HG03571 (cell line): Measurements from ENCODE around the gene ARFGEF2.
"Not testable (repeated sequence)": the region's sequence is repeated elsewhere in the genome, so short reads cannot be mapped to it uniquely, and the experiment has no call there.

Source experiments
- ATAC-seq: cut with Tn5 transposase; IDR thresholded peaks from one replicate; pipeline ENCODE4 v1.9.1; 2021; ENCODE audit not compliant: unreplicated experiment

The ARFGEF2 gene

GRCh38 chr20:48926821-48927220 is 5.3 kb downstream of the ARFGEF2 start:
- ATAC-seq, result no peak

GRCh38 chr20:48928832-48929725 is 7.6 kb downstream of the ARFGEF2 start:
- no peak for ATAC-seq

GRCh38 chr20:48930035-48930434 is 8.5 kb downstream of the ARFGEF2 start:
- no peak for ATAC-seq

GRCh38 chr20:48930878-48931277 is 9.4 kb downstream of the ARFGEF2 start:
- no peak for ATAC-seq

GRCh38 chr20:48931527-48932374 is 10.2 kb downstream of the ARFGEF2 start:
- no peak for ATAC-seq

GRCh38 chr20:48932375-48932941 is 10.9 kb downstream of the ARFGEF2 start:
- ATAC-seq, result no peak

GRCh38 chr20:48933017-48933766 is 11.7 kb downstream of the ARFGEF2 start:
- ATAC-seq, result no peak

- not testable (repeated sequence) for ATAC-seq
These were observed 12.9 kb downstream of the ARFGEF2 start for GRCh38 chr20:48934273-48934877.

GRCh38 chr20:48934966-48935365 is 13.5 kb downstream of the ARFGEF2 start:
- not testable (repeated sequence) for ATAC-seq

- not testable (repeated sequence) for ATAC-seq
These were observed 14.7 kb downstream of the ARFGEF2 start for GRCh38 chr20:48936178-48936577.

GRCh38 chr20:48937674-48938073 is 16.2 kb downstream of the ARFGEF2 start:
- ATAC-seq, result no peak

- no peak for ATAC-seq
These were observed 17.2 kb downstream of the ARFGEF2 start for GRCh38 chr20:48938670-48939069.

GRCh38 chr20:48940170-48940569 is 18.7 kb downstream of the ARFGEF2 start:
- ATAC-seq, result no peak

GRCh38 chr20:48941467-48941866 is 20.0 kb downstream of the ARFGEF2 start:
- ATAC-seq, result no peak

- no peak for ATAC-seq
These were observed 21.2 kb downstream of the ARFGEF2 start for GRCh38 chr20:48942730-48943129.

GRCh38 chr20:48944663-48945297 is 23.3 kb downstream of the ARFGEF2 start:
- no peak for ATAC-seq

GRCh38 chr20:48945840-48946514 is 24.5 kb downstream of the ARFGEF2 start:
- ATAC-seq, result no peak

GRCh38 chr20:48948612-48949011 is 27.1 kb downstream of the ARFGEF2 start:
- ATAC-seq, result no peak
